HG02642 (cell line): Measurements from ENCODE around the gene DNAH17.

Source experiments
- ATAC-seq: cut with Tn5 transposase; IDR thresholded peaks from one replicate; pipeline ENCODE4 v1.9.1; 2021; ENCODE audit warnings: mild to moderate bottlenecking; ENCODE audit not compliant: unreplicated experiment, poor library complexity

Gene DNAH17

DNA sequence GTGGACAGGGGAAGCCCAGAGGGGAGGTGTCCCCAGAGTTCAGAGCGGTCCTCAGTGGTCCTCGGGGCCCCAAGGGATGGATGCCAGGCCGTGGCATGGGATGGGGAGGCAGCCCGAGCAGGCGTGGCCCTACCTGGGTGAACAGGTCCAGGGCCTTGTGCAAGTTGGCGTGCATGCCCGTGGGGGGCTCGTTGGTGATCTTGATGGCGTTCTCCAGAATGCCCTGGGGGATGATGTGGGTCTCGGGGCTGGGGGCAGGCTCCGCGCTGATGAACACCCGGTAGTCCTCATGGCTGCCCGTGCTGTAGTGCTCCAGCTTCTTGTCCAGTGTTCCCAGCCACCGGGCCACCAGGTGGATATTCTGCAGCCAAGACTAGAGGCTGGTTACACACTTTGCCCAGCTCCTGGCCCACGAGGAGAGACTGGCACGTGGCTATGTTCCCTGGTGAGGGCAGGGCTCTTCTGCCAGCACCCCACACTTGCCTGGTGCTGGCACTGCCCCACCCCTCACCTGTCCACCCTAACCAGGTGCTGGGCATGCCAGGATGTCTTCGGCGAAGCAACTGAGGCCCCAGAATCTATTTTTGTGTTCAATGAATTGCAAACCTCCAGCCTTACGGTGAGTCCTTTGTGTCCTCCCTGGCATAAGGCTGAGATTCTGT lies 139.6 kb downstream of the DNAH17 start:
- no peak for ATAC-seq

DNA sequence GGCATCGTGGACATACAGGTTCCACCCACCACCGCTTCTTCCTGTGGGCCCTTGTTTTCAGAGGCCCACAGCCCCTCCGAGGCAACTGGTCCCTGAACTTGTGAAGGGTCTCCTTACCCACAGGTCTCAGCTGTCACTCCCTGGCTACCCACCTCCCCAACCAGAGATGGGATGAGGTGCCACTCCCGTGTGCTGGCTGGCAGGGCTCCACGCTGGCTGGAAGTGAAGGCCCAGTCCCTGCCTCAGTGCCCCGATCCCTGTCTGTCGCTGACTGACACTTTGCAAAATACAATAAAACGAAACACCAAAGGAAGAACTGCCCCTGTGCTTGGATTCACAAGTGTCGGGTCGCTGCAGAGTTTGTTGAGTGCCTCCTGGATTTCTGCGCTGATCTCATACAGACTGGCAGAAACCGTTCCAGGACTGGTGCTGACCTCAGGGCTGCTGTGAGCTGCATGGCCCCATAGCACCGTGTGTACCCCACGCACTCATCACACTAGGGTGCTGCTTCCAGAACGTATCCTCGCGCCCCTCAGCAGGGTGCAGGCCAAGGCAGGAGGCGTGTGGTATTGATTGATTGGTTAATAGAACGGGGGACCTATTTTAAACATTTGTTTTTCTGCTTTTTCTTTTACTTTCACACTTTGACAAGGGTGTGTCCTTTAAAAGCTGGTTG lies 141.7 kb downstream of the DNAH17 start:
- no peak for ATAC-seq

DNA sequence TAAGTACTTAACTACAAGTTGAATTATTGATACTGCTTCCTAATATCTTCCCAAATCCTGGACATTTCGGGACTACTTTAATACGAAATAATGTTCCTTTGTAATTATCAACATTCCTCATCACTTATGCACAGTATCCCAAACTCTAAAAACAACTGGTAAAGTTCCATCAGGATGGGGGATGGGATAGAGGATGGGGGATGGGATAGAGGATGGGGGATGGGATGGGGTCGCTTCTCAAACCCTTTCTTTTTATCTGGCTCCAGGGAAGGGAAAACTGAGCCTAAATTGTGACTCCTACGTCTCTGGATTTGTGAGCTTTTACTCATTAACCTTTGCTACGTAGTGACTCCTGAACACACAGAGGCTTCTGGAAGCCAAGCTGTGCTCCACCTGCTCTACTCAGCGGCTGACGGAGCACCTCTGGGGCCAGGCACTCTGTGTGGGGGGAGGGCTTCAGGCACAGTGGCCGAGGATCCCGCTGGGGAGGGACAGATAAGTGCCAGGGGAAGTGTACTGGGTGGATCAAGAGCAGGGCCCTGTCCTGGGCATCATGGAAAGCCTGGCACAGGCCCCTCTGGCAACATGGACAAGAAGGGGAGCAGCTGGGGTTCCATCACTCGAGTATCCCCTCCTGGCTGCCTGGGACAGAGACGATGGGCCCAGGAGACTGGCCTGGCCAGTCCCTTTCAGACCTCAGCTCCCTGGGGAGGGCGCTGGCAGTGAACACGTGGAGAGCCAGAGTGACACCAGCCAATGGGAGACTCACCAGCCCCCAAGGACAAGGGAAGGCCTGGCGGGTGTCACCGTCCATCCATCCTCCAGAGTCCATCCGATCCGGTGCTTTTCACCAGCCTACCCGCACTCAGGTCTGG lies 142.5 kb downstream of the DNAH17 start:
- no peak for ATAC-seq

DNA sequence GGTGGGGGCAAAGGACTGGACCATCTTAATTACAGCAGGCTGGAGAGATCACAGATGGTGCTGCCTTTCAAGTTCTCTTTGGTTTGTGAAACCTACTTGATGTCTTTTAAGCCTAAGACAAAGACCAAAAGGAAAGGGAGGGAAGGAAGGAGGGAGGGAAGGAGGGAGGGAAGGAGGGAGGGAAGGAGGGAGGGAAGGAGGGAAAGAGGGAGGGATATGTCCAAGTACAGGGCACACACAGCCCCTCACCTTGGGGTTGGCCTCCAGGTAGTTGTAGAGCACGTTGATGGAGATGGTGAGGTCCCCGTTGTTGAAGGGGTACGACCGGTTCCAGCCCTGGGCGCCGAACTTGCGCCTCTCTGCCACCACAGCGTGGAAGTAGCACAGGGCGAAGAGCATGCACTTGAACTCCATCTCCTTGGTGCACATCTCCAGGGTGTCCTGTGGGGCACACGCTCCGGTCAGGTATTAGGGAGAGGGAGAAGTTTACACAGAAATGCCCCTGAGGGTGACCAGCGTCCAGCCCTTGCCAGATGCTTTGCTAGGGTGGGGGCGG lies 143.3 kb downstream of the DNAH17 start:
- no peak for ATAC-seq

DNA sequence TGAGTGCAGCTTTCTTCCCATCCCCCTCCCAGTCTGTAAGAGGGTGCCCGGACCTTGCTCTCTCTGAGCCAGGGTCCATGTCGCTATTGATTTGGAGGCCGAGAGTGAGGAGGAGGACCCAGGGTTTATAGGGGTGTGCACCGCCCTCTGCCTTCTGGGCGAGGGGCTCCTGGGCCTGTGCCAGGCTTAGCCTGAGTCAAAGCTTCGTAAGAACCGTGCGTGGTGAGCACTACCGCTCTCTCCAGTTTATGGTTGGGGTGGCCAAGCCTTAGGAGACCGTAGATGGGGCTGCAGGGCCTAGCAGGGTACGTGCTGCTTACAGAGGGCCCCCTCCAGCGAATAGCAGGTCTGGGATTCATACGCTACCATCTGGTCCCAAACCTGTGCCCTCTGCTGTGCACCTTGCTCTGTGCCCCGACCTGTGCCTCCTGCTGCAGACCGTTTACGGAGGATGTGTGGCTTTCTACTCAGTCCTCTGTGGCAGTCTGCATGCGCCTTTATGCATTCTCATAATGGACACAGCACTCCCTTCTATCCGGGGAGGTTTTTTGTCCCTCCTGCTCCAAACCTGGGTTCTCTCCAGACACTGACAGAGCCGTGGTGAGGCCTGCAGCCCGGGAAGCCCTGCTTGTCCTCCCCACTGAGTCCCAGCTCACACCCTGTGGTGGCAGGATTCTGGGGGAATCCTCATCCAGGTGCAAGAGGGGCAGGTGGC lies 144.0 kb downstream of the DNAH17 start:
- no peak for ATAC-seq

GRCh38 chr17:78432226-78433012 lies 144.8 kb downstream of the DNAH17 start:
- no peak for ATAC-seq

GRCh38 chr17:78431692-78431958 lies 145.6 kb downstream of the DNAH17 start:
- ATAC-seq = no peak

GRCh38 chr17:78430892-78431691 lies 146.1 kb downstream of the DNAH17 start:
- no peak for ATAC-seq

GRCh38 chr17:78429618-78429995 lies 147.6 kb downstream of the DNAH17 start:
- no peak for ATAC-seq

DNA sequence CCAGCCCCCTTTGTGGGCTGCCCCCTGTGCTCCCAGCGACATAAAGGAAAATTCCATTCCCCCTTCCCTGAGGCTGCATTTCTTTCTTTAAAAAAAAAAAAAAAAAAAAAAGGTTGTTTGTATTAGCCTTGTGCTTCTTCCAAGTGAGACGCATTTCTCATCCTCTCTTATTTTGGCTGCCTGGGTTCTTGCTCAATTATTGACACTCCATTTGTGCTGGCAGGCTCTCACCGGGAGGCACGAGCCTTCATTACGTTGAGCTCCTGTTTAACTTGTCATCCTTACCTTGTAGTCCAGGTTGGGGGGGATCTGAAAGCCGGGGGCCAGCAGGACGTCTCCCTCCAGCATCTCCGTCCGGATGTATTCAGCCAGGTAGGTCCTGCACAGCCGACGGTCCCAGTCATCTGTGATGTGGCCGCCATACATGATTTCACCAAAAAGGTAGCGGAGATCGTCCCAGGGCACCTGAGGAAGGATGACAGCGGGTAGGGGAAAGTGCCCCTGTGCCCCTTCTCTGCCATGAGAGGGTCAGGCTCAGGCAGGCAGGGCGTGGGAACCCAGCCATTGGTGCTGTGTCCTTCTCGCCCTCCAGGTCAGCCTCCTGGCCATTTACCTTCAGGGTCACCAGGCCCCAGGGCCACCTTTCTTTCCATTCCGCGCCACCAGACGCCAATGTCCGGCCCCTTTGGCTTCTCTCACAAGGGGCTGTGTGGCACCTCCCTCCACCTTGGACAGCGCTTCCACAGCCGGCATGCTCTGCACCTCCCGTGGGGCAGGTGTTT lies 148.2 kb downstream of the DNAH17 start:
- no peak for ATAC-seq

GRCh38 chr17:78428025-78428575 lies 149.1 kb downstream of the DNAH17 start:
- ATAC-seq = no peak

DNA sequence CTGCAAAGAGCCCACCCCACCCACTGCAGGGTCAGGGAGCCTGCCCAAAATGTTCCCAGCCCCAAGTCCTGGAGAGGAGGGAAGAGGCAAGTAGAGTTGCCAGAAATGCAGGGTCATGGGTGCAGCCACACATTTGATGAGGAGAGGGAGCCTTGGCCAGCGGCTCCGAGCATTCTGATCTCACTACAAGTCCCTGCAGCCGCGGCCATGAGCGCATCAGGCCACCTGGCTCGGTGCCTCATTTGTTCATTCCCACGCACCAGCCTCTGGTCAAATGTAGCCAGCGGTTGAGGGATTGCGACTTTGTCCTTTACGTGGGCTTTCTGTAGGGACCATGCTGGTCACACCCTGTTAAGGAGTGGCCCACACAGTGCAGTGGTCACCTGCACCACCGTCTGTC lies 150.1 kb downstream of the DNAH17 start:
- no peak for ATAC-seq

DNA sequence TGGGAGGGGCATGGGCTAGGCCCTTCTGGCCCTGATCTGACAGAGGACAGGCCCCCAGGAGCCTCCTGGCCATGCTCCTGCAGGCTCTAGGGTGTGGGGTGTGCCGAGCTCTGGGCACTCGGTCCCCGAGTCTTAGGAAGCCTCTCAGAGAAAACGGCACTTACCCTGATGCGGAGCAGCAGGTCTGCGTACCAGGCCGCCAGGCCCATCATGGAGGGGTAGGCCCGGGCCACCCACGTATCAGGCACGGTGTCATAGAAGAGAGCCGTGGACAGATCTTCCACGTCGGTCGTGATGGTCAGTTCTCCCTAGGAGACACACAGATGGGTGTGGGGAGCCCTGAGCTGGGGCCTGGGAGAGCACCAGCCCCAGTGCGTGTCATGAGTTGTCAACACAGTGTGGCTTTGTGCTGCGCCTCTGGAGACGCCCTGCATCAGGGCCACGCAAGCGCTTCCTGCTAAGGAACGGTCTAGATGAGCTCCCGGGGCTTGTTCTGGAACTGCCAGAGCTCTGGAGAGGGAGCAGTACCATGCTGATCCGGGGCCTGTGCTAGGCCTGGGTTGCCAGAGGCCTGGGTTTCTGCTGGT lies 150.8 kb downstream of the DNAH17 start:
- ATAC-seq = no peak

GRCh38 chr17:78425429-78425828 lies 151.8 kb downstream of the DNAH17 start:
- no peak for ATAC-seq

DNA sequence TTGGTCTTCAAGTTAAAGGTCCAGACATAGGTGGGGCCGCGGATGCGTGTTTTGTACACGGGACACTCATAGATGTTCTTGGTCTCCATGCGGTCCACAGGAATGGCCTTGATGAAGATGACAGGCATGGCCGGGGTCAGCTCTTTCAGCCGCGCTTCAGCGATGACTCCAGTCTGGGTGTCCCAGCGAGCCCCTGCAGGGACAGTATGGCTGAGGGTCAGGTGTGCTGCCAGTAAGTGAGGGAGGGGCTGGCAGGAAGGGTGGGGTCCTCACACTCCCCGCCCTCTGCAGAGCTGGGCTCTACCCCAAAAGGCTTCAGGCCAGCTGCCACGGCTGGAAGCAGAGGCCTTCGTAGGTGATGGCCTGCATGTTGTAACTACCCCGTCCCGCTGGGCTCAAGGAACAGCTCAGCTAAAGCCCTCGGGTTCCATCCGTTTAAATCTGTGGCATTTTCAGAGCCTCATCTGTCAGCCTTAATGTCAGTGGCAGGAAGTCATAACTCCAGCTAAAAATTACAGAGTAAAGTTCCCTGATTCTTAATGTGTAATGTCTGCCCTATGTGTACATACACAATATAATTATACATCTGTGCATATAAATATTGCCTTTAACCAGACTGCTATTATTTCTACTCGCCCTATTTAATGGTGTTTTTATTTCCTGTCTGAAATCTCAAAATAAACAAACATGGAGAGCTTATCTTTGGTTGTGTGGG lies 153.1 kb downstream of the DNAH17 start:
- ATAC-seq = no peak

GRCh38 chr17:78422872-78423588 lies 154.2 kb downstream of the DNAH17 start:
- ATAC-seq = no peak

- ATAC-seq = no peak
Measured at GRCh38 chr17:78422267-78422605, 155.0 kb downstream of the DNAH17 start.
